Effector CD4-positive, alpha-beta T cell (primary cell): ENCODE data around the gene TGFBR1.

Source experiments
- DNase-seq: peaks from one replicate; pipeline ENCODE4 v3.0.0-alpha.2; 2020

The TGFBR1 gene

DNA sequence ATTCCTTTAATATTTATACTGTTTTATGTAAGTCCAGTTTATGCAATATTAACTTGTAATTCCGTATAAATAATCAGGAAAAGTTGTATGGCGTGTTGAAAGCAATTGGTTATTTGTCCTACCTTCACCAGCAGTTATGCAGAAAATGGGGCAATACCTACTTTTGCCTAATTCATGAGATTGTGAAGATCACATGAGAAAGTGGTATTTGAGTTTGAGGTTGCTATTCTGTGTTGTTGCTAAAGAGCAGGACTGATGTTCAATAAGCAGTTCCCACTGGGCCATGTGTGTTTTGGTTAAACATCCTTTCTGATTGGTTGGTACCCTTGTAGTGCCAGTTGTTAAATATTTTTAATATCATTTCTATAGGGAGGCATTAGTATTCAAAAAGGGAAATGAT, 3.2 kb downstream of the TGFBR1 start:
- DNase-seq, result no peak

DNA sequence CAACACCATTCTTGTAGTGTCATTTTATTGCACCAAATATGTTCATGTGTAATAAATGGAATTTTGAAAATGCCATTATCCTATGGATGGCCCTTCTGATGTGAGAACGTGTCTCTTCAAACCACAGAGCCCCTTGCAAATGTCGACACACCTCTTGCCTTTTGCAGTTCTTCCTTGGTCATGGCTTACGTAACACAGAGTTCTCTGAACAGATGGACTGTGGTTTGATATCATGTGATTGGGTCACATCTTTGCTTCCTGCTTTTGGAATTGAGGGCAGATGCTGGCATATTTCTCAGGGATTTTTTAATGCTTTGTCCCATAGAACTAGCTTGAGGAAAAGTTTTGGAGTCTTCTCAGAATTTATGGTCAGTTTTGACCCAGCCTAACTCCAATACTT, 4.6 kb downstream of the TGFBR1 start:
- DNase-seq, result no peak

DNA sequence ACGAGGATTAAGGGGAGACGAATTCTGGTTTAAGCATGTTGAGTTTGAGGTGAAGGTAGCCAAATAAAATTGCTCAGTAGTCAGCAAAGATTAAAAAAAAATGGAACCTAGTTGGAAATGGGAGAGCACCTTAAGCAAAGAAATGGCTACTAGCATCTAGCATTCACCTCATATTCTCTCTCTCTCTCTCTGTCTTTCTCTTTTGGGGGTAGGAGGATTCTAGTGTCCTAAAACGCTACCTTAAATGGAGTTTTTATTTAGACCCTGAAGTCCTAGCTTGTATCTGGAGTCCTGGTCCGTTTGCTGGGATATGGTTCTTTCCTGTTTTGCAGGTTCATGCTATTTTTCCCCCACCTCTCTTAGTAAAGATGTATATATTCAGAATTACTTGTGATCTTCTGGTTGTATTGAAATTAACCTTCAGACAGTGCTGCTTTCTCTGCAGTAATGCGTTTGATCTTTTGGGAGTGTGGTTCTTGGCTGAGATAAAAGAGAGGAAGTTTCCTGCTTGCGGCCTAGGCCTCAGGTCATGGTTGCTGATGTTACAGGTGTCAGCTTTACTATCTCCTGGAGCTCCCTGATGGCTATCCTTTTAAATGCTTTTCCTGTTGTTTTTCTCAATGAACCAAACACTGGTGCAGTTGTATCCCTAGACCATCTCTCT, 8.0 kb downstream of the TGFBR1 start:
- peak; percentile 43 for DNase-seq

DNA sequence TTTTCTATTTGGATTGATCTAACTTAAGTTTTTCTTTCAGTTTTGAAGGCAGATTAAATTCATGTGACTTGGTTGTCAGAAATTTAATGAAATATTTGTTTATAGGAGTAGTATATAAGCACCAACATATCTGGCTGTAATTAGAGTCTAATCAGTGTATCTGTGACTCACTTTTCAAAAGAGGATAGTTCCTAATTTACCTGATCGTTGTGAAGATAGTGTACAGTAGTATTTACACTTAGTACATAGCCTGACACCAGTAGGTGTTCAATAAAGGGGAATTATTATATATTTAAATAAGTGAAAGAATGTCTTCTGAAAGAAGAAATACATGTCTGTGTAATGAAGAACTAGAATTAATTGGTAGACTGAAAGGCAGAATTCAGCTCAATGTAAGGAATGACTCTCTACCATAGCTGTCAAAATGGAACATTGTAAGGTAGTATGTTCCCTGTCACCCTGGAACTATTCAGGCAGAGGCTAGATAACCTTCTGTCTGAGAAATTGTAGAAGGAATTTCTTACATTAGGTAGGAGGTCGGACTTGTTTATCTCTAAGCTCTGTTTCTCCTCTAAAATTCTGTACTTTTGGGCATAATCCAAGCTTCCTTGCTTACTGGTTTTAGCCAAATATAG, 8.6 kb downstream of the TGFBR1 start:
- DNase-seq, result no peak

DNA sequence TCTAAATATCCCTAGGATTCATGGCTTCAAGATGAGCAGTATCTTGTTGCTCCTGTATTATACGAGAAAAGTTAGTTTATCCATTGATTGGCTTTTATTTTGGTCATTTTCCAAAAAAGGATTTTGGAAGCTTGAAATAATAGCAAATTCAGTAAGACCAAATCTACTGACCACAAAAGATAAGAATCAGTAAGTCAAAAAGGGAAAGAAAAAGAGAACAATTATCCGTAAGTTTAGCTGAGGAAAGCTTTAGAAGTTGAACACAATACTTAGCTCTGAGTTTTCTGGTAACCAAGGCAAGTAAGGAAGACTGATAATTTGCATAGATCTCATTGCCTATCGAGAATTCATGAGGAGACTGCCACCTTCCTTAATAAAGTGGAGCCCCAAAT, 9.1 kb downstream of the TGFBR1 start:
- DNase-seq, result no peak

DNA sequence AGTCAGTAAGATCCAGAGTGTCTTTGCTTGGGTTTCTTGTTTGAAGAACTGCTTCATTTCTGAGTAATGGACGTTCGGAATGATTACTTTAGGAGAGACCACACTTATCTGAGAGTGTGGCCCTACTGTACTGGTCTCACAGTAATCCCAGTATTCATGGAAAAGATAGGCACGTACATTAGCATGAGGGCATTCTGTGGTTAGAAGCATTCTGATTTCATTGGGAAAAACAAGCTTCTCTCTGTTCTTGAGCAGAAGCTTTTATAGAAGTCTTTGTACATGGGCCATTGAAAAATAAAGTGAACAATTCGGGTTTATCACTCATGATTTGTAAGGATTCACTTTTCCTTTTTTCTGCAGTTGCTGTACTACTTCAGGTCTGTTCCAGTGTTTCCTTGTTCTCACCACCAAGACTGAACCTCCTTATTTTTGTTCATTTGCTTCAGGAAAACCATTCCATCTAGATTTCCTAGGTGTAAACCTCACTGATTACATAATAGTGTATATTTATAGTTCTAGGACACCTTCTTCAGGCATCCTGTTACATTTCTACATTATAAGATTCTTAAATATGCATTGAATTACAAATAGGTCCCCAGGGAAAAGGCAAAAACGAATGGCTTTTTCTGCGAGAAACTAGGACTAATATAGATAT, 10.1 kb downstream of the TGFBR1 start:
- no peak for DNase-seq

DNA sequence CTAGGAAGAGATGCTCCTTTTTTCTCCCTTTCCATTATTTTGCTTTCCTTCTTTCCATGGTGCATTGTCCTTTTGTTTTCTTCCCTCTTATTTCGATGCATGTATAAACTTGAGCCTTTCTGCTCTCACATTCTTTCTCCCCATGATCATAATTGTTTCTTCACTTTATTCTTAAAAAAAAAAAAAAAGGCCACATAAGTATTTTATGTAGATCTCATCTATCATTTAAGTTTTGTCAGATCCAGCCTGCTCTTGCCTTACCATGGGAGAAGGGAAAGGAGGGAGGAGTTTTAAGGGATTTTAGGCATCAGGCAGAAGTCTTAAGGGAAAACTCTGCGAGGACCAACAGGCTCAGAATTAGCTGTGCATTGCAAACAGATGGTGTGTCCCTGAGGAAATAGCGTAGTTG, 11.1 kb downstream of the TGFBR1 start:
- DNase-seq, result no peak

DNA sequence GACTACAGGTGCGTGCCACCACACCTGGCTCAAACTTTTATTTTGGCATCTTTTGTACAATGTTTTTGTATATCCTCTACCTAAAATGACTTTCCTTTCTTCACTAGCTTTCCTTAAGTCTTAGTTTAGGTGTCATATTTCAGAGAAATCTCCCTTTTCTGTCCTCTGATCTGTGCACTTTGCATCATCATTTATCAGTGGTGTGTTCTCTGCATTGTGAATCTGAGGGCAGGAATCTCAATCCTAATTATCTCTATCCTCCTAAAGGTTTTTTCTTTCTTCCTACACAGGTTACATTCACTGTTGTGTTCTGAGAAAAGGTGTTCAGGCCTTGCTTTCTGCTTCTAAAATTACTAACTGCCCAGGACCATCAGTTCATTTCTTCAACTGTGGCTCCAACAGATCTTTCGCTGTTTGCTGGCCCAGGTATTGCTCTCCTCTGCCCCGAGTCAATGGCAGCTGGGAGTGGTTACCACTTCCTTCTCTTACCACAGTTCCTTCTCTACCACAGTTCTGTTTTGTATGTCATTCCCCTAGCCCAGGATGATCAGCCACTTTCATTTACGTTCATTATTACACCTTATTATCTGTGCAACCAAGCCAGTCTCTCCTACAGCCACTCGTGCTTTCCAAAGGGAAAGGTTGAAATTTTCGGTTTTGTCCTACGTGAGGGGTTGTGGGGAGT, 14.0 kb downstream of the TGFBR1 start:
- DNase-seq, result peak; percentile 16

DNA sequence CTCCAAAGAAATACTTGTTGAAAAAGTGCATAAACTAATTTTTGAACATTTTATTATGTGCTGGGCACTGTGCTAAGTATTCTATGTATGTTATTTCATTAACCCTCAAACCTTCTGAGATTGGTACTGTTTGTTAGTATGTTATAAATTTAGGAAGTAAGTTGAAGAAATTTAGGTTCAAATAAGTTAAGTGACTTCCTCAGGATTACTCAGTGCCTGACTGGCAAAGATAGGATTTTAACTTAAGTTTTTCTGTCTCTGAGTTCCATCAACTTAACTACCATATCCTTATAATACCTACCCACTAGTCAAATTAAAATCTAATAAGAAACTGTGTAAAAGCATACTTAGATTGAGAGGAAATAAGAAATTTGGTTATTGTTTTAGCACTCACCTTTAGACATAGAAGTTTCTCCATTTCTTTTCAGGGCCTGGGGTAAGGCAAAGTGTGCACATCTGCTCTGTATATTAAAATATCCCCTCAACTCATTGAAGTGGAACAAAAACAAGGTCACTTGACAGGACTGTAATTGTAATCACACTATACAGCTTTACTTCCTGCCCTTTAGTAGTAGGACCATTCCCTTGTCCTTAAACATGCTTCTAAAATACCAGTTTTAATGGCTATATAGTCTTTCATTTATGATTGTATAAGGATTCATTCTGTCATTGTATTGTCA, 15.2 kb downstream of the TGFBR1 start:
- no peak for DNase-seq

DNA sequence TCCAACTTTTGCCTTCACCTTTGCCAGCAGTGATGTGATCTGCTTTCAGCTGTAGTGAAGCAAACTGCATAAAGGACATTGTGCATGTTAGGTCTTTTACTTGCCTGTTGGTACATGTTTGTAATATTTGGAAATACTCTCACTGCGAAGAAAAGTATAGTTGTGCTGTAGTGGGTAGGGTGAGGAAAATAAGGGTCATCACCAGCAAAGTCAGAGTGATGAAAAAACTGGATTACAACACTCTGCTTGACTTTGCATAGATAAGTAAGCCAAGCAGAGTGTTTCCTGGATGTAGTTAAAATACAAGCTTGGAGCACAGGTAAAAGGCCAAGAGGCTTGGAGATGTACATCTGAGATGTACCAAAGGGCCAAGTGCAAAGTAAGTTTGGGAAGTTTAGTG, 16.7 kb downstream of the TGFBR1 start:
- DNase-seq, result no peak

DNA sequence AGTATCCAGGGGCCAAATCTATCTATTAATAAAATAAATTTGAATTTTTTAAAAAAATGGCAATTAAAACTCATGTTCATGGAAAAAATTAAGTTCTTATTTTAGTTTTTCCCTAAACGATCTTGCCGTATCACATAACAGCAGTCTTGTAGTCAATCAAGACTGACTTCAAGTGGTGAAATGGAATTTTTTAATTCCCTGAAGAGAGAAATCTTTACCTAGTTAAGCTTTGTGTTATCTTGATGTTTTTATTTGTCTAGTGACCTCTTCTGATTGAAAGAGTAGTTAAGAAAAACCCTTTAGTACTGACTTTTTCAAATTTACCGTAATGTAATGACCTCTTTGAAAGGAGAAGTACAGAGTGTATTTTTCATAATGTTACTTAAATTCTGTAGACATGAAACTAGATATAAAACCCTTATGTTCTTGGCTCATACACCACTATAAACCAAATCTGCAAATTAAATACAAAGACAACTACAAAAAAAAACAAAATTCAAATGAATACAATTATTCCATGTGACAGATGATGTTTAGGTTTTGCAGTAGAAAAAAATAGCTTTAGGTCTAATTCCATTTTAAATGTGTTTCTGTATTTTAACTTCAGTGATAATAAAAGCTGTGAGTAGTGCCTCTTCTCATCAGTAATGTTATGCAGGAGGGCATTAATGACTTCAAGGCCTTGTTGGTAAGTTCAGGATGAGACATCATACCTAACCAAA, 19.8 kb downstream of the TGFBR1 start:
- DNase-seq, result no peak

DNA sequence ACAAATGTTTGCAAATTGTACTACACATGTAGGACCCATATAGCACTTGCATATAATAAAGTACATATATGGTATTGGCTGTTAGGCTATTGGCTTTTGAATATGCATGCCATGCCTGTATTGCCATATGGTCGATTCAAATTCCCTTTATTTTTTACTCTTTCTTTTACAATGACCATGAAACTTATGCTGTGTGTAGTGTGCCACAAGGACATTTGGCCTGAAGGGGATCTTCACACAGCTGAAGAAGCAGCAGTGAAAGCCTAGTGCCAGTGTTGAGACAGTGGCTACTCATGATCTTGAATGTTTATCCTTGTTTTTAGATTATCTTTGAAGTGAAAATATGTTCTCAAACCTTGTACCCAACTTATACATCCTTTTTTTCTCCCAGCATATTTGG, 20.5 kb downstream of the TGFBR1 start:
- no peak for DNase-seq

DNA sequence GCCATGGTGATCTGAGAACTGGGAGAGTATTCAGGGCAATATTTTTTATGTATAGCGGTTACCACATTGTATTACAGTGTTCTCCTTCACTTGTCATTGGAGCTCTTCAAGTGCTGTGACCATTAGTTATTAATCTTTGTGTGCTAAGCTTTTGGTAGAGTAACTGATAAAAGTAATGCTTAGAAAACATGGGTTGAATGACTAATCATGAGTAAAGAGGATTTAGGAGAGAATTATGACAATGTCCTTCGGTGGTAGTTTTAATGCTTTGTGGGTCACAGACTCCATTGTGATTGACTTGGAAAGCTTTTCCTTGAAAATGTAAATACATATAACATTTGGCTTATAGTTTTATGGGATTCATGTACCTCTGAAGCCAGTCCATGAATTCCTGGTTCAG, 21.4 kb downstream of the TGFBR1 start:
- DNase-seq, result no peak

DNA sequence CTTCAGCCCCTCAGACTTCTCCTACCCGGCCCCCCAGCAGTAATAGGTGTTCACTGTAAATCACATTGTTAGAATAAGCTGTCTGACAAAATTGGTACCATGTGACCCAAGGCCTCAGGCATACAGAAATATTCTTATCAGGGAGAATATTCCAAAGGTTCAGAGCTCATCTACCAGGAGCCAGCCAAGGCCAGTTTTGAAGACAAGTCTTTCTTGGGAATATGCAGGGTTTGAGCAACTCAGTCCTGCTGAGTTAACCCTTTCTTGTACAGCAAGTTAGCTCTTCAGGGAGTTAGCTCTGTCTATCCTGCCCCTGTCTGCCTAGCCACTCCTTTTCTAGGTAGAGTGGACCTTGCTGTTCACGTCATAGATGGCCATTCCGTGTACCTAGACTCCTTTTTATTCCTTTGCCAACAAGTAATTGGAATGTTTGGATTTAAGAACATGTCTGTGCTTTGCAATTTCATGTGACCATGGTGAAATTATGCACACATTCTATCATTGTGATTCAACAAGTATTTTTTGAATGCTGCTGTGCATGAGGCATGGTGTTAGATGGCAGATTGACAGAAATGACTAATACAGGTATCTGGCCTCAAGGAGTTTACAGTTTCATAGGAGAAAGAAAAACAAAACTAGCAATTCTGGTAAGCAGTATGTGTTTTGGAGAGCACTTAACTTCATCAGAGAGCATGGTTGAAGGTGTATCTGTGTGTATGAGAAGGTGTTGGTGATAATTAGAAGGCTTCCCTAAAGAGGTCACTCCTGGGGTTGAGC, 22.6 kb downstream of the TGFBR1 start:
- no peak for DNase-seq

DNA sequence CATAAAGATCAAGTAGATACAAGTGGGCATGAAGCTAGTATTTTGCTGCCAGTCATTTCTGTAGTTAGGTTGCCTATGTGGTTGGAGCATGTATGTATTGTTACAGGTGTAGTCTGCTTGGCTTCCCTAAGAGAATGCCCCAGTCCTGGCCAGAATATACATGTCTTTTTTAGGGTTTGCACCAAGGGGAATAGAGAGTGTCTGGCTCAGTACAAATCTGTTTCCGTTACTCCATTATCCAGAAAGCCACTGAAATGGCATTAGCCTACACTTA, 23.2 kb downstream of the TGFBR1 start:
- no peak for DNase-seq

DNA sequence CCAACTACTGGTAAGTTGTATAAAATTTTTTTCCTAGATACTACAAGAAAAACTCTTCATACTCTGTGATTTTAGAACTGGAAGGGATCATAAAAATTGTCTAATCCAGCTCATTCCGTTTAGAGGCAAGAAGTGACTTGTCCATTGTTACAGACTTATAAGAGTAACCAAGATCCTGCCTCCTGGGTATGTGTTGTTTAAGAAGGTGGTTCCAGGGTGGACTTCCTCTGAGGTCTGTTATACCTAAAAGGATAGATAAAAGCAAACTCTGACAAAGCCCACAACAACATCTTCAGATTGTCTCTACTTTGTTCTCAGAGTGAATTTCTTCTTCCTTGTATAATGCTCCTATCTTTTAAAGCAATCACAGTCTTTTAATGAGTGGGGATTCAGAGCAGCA, 24.2 kb downstream of the TGFBR1 start:
- no peak for DNase-seq

DNA sequence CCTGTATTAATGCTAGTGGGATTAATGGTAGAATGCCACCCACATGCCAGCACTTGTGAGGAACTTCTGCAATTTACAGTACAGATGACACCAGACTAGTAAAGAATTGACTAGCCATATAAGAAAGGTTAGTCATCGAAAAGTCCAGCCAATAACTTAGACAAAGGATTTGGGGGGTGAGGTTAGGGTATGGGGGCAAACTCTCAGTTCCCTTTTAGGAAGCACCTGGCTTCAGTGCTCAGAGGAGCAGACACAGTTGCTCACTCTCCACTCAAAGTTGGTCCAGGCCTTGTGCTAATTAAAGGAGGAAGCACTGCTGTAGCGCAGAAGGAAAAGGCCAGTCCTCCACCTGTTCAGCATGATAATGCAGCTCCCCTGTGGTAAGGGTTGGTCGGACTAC, 25.2 kb downstream of the TGFBR1 start:
- DNase-seq, result no peak

DNA sequence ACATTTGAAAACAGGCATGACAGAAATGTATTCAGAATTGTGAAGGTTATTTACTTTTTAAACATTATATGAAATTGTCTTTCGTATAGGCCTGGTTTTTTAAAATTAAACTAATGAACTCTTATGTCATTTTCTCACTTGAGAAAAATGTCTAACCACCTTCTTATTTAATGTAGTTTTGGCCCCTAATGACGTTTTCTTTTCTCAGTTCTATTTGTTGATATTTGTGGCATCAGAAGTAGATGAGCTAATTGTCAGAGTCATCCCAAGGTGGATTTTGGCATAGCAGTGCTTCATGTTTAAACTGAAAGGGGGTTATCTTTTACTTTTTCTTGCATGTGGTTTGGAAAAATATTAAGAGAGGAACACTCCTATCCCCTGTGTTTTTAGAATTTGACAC, 28.2 kb downstream of the TGFBR1 start:
- no peak for DNase-seq

DNA sequence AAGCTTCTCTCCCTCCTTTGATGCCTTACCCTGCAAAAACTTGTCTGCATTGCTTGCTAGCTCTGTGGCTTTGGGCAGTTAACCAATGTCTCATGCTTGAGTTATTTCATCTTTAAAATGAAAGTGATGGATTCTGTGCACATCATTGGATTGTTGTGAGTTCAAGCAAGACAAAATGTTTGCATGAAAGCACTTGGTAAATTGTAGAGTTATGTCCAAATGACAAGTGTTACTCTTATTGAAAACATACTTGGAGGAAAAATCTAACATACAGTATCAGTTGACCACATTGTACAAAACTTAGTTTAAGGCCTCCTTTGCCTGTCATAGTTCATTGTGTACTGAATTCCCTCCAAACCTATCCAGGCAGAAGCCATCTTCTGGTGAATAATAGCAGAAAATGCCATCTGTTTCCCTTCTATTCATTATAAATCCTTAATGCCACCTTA, 30.0 kb downstream of the TGFBR1 start:
- DNase-seq, result no peak

DNA sequence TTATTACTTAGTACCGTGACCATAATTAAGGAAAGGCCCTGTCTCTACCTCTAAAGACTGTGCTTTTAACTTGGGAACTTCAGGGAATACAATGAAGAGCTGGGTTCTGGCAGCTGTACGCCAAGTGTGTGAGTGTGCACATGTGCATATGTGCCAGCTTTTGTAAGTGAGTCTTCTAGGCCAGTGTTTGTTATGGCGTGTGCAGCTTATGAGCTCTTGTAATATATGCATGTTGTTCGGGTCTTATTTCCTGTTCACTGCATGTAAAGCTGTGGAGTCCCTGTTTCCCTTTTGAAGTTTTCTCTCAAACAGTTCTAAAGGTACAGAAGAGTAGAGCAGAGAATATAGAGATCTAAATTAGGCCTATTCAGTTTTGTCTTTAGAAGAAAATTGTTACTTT, 30.5 kb downstream of the TGFBR1 start:
- no peak for DNase-seq

DNA sequence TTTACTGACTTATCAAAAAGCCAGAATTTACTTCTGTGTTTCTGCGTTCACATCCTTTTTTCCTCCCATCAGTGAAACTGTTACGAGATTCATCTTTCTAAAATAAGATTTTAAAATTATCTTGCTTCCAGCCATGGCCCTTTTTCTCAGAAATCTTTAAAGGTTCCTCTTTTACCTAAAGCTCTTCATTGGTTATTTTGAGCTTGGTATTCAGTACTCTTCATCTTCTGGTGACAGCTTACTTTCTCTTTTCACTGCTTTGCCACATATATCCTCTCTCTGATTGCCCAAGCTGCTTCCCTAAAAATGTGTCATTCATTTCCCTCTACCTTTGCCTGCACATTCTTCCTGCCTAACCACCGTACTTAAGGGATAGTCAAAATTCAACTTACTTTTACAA, 32.3 kb downstream of the TGFBR1 start:
- DNase-seq, result no peak

DNA sequence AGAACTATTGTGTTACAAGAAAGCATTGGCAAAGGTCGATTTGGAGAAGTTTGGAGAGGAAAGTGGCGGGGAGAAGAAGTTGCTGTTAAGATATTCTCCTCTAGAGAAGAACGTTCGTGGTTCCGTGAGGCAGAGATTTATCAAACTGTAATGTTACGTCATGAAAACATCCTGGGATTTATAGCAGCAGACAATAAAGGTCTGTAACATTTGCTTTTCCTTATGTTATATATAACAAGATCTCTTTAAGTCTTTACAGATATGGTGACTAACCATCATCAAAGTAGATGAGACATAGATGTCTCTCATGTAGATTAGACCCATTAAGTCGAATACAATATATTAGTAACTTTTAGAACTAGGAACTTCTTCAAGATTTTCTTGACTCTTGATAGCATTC, 33.0 kb downstream of the TGFBR1 start:
- no peak for DNase-seq
